Mucosa of descending colon (tissue), 3 donors: ENCODE data around the gene B3GALT6. TPM values are rescaled to one million over a fixed set of nuclear protein-coding genes. Genes with fewer than 3 reads are reported as not detected.

ENCODE experiments used
- ATAC-seq: fragments of 200-7000 bp; cut with Tn5 transposase; one replicate; pipeline ENCODE4 v1.9.1; 2020; ENCODE audit warnings: mild to moderate bottlenecking, moderate library complexity
- DNase-seq, 3 donors: peaks; one replicate each; pipeline ENCODE4 v3.0.0-alpha.2; 2020
- H3K36me3 ChIP-seq: fragments of 200-600 bp; one replicate; pipeline ENCODE4 v1.8.0; 2021; ENCODE audit warnings: low read depth, mild to moderate bottlenecking
- H3K4me1 ChIP-seq: fragments of 200-600 bp; one replicate; pipeline ENCODE4 v1.8.0; 2021; ENCODE audit warnings: low read depth, mild to moderate bottlenecking
- H3K4me3 ChIP-seq: fragments of 200-600 bp; one replicate; pipeline ENCODE4 v1.8.0; 2021; ENCODE audit warnings: mild to moderate bottlenecking
- H3K9me3 ChIP-seq: fragments of 200-600 bp; one replicate; pipeline ENCODE4 v1.8.0; 2021; ENCODE audit warnings: mild to moderate bottlenecking
- intact Hi-C, 2 donors: fragments of 100-400 bp; cut with DNase I in 1 of 2; cut with micrococcal nuclease in 1 of 2; formaldehyde crosslinking; loops; one replicate each; pipeline versions ENCODE4 v1.11.0 to v1.11.1; 2022; cut with DNase I, micrococcal nuclease
- total RNA-seq, 3 donors: library from RNA; stranded (reverse); fragmentation: NEBNext Ultra II Directional in 2 of 3; extraction: Animal tissue kit (Norgen Biotek cat#: 25700) in 2 of 3; gene quantifications; one replicate each; pipeline versions ENCODE4 v1.2.1 to v1.2.4, GENCODE V29; 2021 to 2023
- TF ChIP-seq, protein P1 (sequence below): fragments of 200-600 bp; IDR thresholded peaks from one replicate; pipeline ENCODE4 v1.8.0; 2022; ENCODE audit warnings: antibody characterized with exemption, mild to moderate bottlenecking
- donor health status: DM: no; HTN: no; CAD: no; lungs with moderate emphysema.
- donor health status: DM: no; HTN: no; CAD: no.
- donor health status: DM: no; HTN: yes; CAD: no.

Gene B3GALT6
- total RNA-seq, 3 donors from 2014 or later, result 7.3 to 12.5 (median 9.0) TPM

DNA sequence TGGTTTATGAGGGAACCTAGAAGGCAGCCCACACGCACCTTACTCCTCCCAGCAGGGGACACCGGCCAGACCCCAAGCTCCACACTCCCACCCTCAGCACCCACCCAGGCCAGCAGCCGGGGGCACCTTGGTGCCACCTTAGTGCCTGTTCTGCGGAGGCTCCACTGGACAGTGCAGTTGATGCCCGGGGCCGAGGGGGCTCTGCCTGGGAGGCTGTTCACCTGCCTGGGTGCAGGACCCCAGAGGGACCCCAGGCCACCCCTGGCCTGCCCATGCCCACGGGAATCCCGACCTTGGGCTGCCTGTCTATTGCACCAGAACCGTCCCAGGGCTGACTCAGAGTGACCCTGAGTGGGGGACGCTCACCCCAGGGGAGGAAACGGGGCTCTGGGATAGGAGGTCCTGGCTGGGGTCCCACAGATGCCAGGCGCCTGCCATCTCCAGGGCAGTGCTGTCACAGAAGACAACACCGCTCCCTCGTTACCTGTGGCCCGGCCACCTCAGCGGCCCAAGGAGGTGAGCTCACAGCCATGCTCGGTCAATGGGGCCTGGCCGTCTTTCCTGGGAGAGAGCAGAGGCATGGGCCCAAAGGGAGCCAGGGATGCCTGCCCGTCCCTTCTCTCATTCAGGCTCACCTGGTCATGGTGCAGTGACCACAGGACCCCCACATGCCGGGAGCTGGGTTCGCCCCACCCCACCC, 48.9 kb downstream of the B3GALT6 start:
- TF ChIP-seq, protein P1, sequence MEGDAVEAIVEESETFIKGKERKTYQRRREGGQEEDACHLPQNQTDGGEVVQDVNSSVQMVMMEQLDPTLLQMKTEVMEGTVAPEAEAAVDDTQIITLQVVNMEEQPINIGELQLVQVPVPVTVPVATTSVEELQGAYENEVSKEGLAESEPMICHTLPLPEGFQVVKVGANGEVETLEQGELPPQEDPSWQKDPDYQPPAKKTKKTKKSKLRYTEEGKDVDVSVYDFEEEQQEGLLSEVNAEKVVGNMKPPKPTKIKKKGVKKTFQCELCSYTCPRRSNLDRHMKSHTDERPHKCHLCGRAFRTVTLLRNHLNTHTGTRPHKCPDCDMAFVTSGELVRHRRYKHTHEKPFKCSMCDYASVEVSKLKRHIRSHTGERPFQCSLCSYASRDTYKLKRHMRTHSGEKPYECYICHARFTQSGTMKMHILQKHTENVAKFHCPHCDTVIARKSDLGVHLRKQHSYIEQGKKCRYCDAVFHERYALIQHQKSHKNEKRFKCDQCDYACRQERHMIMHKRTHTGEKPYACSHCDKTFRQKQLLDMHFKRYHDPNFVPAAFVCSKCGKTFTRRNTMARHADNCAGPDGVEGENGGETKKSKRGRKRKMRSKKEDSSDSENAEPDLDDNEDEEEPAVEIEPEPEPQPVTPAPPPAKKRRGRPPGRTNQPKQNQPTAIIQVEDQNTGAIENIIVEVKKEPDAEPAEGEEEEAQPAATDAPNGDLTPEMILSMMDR, result no peak
- intact Hi-C loops, result no loop called here
- Histone ChIP-seq H3K4me1 (peaks cover 18% of the 10 kb centered on the region), H3K4me3 (no peak overlapping the region), H3K9me3 (no peaks in the 10 kb centered on the region), H3K36me3 (no peaks in the 10 kb centered on the region)
- DNase-seq, result peak in 1 of 3 donors; percentile 57
- ATAC-seq, result no peak

DNA sequence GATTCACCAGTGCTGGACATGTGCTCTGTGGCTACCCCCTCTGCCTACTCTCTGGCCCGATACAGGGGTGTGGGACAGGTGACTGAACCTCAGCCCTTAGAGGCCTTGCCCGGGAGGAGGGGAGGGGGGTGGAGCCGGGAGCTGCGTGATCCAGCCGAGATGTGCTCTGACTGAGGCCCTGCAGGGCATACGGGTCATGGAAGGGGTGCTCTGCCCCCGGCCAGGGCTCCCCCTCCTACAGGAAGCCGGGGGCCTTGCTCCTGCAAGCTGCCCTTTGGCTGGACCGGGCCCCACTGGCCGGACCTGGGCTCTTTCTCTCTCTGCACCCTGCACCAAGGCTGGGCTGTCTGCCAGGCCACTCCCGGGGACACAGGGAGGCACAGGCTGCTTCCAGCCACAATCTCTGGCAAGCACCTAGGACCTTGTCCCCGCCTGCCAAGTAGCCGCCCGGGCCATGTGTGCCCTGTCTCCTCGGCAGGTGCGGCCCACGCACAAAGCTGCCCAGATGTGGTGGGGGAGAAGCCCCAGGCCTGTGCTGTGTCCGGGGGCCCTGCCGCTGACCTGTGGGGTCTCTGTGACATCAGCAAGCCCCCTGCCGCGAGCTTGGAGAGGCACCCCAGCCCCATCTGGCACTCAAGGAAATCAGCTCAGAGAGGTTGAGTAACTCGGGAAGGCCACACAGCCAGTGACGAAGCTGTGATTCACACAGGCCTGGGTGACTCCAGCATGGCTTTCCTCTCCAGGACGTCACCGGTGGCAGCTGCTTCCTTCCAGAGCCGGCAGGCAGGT, 49.7 kb downstream of the B3GALT6 start:
- peaks cover 18% of the 10 kb centered on the region for H3K4me1 ChIP-seq
- peak; percentile 93 for ATAC-seq

DNA sequence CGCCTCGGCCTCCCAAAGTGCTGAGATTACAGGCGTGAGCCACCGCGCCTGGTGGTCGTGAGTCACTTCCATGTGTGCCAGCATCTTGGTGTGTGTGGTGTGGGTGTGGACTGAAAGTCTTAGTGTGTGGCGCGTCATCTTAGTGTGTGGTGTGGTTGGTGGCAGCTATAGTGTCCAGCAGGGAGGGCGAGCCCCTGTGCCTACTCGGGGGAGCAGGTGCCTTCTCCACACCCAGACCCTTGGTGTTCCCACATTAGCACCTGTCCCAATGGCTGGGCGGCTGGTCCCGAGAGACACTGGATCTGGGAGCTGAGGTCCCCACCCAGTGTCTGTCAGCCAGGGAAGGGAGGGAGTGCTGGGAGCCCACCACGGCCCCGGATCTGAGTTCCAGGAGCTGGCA, 51.0 kb downstream of the B3GALT6 start:
- Histone ChIP-seq H3K36me3 (no peaks in the 10 kb centered on the region), H3K9me3 (no peaks in the 10 kb centered on the region), H3K4me1 (peaks cover 18% of the 10 kb centered on the region), H3K4me3 (no peak overlapping the region)
- DNase-seq (no peak), ATAC-seq (no peak)
- intact Hi-C loops, result no loop called here
- TF ChIP-seq, protein P1, result no peak

More for the DNA sequence above, 49.7 kb downstream of the B3GALT6 start:
- TF ChIP-seq, protein P1, result no peak
- no peak overlapping the region for H3K4me3 ChIP-seq
- DNase-seq, result peak; percentile 93
- H3K36me3 ChIP-seq, result no peaks in the 10 kb centered on the region
- intact Hi-C loops, result no loop called here
- no peaks in the 10 kb centered on the region for H3K9me3 ChIP-seq

DNA sequence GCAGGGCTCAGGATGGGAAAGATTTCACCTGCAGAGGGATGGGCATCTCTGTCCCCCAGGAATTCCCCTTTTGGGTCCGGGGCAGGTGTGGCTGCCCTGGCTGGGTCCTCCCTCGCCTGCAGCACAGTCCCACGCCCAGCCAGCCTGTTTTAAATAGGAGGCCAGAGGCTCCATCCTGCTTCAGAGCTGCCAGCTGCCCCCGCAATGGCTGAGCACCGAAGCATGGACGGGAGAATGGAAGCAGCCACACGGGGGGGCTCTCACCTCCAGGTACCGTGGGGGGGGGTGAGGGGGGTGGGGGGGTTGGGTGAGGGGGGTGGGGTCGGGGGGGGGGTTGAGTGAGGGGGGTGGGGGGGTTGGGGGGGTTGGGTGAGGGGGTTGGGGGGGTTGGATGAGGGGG, 51.8 kb downstream of the B3GALT6 start:
- peak in 1 of 3 donors; percentile 50 for DNase-seq

More for the DNA sequence above, 51.8 kb downstream of the B3GALT6 start:
- Histone ChIP-seq H3K36me3 (no peaks in the 10 kb centered on the region), H3K4me3 (no peak overlapping the region), H3K4me1 (peaks cover 18% of the 10 kb centered on the region), H3K9me3 (no peaks in the 10 kb centered on the region)
- TF ChIP-seq, protein P1, result no peak
- no peak for ATAC-seq
- intact Hi-C loops, result no loop called here

Other genes with a start within 250 kb of the B3GALT6 start
- gene HES4, start 232.1 kb upstream of the B3GALT6 start, total RNA-seq, result 10 to 100 TPM; 10.3 to 22.7 (median 21.1) TPM
- gene ISG15, start 218.7 kb upstream of the B3GALT6 start, total RNA-seq, result 10 to 100 TPM; 37.5 to 41.7 (median 38.7) TPM
- gene AGRN, start 212.1 kb upstream of the B3GALT6 start, total RNA-seq, result 10 to 100 TPM; 32.0 to 54.4 (median 40.6) TPM
- 1 to 10 TPM; 1.3 to 7.5 (median 2.1) TPM for gene RNF223, start 157.9 kb upstream of the B3GALT6 start, total RNA-seq
- gene C1orf159, start 116.1 kb upstream of the B3GALT6 start, total RNA-seq, result 10 to 100 TPM; 18.4 to 25.3 (median 24.0) TPM
- gene TTLL10, start 58.4 kb upstream of the B3GALT6 start, total RNA-seq, result 1 to 10 TPM in 2 of 3 donors, under 1 TPM in 1; 0.32 to 4.4 (median 1.8) TPM
- 1 to 10 TPM; 1.6 to 2.2 (median 2.2) TPM for gene TNFRSF18, start 25.6 kb upstream of the B3GALT6 start, total RNA-seq
- 1 to 10 TPM in 1 of 3 donors, under 1 TPM in 2; 0.69 to 1.2 (median 0.80) TPM for gene TNFRSF4, start 18.1 kb upstream of the B3GALT6 start, total RNA-seq
- 100 to 1,000 TPM; 169 to 257 (median 226) TPM for gene SDF4, start 236 bp upstream of the B3GALT6 start, total RNA-seq
- 10 to 100 TPM; 21.5 to 54.0 (median 36.5) TPM for gene C1QTNF12, start 14.5 kb downstream of the B3GALT6 start, total RNA-seq
- gene UBE2J2, start 41.6 kb downstream of the B3GALT6 start, total RNA-seq, result 10 to 100 TPM; 49.8 to 65.8 (median 61.1) TPM
- 1 to 10 TPM; 3.5 to 5.4 (median 4.5) TPM for gene SCNN1D, start 48.2 kb downstream of the B3GALT6 start, total RNA-seq
- gene ACAP3, start 75.7 kb downstream of the B3GALT6 start, total RNA-seq, result 10 to 100 TPM; 42.1 to 76.9 (median 44.8) TPM
- 10 to 100 TPM; 12.4 to 15.9 (median 15.4) TPM for gene PUSL1, start 76.4 kb downstream of the B3GALT6 start, total RNA-seq
- gene INTS11, start 92.4 kb downstream of the B3GALT6 start, total RNA-seq, result 100 to 1,000 TPM in 1 of 3 donors, 10 to 100 TPM in 2; 89.9 to 127 (median 95.5) TPM
- gene CPTP, start 92.6 kb downstream of the B3GALT6 start, total RNA-seq, result 10 to 100 TPM; 41.2 to 77.9 (median 55.5) TPM
- 1 to 10 TPM in 1 of 3 donors, under 1 TPM in 2; 0.57 to 1.1 (median 0.96) TPM for gene TAS1R3, start 99.0 kb downstream of the B3GALT6 start, total RNA-seq
- 10 to 100 TPM; 51.7 to 95.3 (median 73.1) TPM for gene DVL1, start 117.2 kb downstream of the B3GALT6 start, total RNA-seq
- 10 to 100 TPM in 2 of 3 donors, 1 to 10 TPM in 1; 6.8 to 62.1 (median 20.8) TPM for gene MXRA8, start 126.3 kb downstream of the B3GALT6 start, total RNA-seq
- 100 to 1,000 TPM; 150 to 180 (median 177) TPM for gene AURKAIP1, start 143.0 kb downstream of the B3GALT6 start, total RNA-seq
- gene CCNL2, start 167.1 kb downstream of the B3GALT6 start, total RNA-seq, result 100 to 1,000 TPM; 123 to 172 (median 151) TPM
- 100 to 1,000 TPM in 2 of 3 donors, 10 to 100 TPM in 1; 75.7 to 106 (median 105) TPM for gene MRPL20, start 175.1 kb downstream of the B3GALT6 start, total RNA-seq
- 10 to 100 TPM in 1 of 3 donors, 1 to 10 TPM in 1, under 1 TPM in 1; 0.81 to 11.3 (median 1.9) TPM for gene ANKRD65, start 189.0 kb downstream of the B3GALT6 start, total RNA-seq
- 10 to 100 TPM; 38.5 to 89.4 (median 74.3) TPM for gene VWA1, start 203.5 kb downstream of the B3GALT6 start, total RNA-seq
- gene ATAD3C, start 217.5 kb downstream of the B3GALT6 start, total RNA-seq, result 1 to 10 TPM in 1 of 3 donors, under 1 TPM in 2; 0.35 to 1.4 (median 0.55) TPM
- gene ATAD3B, start 239.5 kb downstream of the B3GALT6 start, total RNA-seq, result 10 to 100 TPM; 22.8 to 30.9 (median 25.4) TPM